ENCODE measurements around the gene MAB21L3.

Gene MAB21L3

DNA sequence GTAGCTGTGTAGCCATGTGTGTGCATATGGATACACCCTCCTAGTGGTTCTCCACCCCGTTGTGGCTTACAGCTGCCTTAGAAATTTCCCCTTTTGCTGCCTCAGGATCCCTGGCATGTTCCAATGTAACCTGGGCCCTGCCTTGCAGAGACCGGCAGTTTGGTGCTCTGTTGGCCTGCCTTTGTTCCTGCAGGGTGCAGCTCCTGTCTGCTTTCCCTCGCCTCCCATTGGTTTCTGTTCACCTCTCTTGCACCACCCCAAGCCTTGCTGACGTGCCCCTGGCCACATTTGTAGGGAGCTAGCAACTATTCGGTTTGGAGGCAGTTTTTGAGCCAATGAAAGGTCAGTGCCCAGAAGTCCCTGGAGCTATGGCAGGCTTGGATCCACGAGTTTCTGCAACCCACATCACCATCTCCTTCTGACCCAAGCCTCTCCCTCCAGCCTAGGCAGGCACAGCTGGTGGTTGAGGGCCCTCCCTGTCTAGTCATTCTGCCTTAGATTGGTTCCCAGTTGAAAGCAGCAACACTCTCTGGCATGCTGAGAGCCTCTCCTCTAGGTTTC, 54.9 kb downstream of the MAB21L3 start:
- no peak for DNase-seq (ENCODE audit: low spot score)

GRCh38 chr1:116166655-116167054, 55.5 kb downstream of the MAB21L3 start:
- peak; percentile 34 for DNase-seq (ENCODE audit: low spot score)

DNA sequence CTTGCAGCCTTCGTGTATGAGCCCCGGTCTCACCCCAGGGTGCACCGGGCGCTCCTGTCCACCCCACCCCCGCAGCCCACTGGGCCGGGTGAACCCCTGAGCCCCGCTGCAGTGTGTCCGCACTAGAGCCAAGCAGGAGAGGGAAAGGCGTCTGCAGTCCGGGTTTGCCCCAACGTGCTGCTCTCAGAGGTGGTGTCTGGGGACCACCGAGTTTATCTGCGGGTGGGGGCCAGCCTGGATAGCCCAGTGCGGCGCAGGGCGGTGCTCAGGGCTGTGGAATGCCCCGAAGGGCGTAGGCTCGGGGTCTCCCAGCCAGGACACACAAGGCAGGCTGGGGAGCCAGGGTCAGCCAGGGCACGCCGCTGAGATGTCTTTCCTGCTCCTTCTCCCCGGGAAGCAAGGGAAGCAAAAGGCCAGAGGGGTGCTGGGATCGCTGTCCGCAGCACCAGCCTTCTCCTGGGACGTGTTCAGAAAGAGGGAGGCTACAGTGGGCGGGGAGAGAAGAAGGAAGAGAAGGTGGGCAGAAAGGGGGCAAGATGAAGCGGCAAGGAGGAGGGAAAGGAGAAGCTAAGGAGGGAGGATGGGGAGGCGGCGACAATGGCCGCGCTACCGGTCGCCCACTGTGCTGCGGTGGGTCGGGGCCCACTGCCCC, 56.6 kb downstream of the MAB21L3 start:
- no peak for DNase-seq (ENCODE audit: low spot score)

- DNase-seq (ENCODE audit: low spot score) = peak; percentile 37
These were observed 57.3 kb downstream of the MAB21L3 start for GRCh38 chr1:116168277-116169032.

DNA sequence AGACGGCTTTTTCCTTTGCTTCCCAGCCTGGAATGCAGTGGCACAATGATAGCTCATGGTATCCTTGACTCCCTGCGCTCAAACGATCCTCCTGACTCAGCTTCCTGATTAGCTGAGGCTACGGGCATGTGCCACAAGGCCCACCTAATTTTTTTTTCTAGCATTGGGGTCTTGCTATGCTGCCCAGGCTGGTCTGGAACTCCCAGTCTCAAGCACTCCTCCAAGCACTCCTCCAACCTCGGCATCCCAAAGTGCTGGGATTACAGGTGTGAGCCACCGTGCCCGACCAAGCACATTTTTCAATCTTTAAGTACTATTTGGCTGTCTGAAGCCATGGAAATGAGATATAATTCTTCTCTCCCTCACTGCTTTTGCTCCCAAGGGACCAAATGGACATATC, 58.7 kb downstream of the MAB21L3 start:
- DNase-seq (ENCODE audit: low spot score) = no peak

DNA sequence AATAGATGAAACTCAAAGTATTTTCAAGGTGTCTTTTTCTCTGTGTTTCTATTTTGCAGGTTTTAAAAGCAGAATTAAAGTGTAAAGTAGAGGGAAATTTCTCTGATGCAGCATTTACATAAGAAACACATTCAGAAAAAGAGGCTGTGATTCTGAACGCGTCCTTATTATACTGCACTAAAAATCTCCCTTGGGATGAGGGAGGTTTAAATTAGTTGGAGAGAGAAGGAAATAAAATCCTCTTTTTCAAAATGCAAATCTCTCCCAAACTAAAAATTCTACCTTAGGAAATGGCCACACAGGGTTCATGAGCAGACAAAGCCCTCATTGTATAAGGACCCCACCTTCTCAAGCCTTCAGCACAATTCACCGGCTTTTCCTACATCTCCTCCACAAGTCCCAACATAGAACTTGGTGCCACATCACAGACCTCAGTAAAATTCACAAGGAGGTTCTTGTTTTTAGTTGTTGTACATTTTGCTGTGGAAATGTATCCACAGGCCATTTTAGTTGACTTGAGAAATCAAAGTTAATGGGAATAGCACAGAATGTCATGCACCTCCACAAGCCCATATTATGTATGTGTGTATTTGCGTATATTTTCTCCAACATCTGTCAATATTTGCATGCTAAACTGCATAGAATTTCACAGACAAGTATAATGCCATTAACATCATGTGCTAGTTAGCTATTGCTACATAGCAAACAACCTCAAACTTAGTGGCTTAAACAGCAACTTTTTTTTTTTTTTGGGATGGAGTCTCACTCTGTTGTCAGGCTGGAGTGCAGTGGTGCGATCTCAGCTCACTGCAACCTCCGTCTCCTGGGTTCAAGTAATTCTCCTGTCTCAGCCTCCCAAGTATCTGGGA, 59.8 kb downstream of the MAB21L3 start:
- DNase-seq (ENCODE audit: low spot score) = no peak

DNA sequence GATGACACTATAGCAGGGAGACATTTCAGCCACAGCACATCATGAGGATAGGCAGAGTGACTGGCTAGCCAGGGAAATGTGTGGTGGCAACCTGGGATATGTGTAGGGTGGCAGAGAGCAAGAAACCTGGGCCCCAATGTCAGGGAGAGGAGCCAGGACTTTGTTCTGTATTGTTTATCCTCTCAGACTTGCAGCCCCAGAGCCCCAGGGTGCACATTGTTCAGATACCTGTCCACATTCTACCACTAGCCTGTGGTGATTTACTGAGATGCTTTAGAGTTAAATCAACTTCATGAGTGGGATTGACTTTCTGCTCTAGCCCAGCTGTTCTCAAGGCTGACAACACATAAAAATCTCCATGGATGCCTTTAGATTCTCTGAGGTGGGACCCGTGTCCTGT, 61.5 kb downstream of the MAB21L3 start:
- no peak for DNase-seq (ENCODE audit: low spot score)

DNA sequence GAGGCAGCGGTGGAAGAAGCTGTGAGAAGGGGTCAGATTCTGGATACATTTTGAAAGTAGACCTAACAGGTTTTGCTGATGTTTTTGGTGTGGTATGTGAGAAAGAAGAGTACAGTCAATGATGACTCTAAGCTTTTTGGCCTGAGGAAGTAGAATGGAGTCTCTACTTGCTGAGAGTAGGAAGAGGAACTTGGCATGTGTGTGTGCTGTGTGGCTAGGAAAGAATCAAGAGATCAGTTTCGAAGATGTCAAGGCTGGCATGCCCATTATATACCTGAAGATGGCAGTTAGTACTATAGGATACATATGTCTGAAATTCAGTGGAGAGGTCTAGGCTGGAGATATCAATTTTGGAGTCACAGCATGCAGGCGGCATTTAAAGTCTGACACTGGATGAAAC, 64.4 kb downstream of the MAB21L3 start:
- no peak for DNase-seq (ENCODE audit: low spot score)

DNA sequence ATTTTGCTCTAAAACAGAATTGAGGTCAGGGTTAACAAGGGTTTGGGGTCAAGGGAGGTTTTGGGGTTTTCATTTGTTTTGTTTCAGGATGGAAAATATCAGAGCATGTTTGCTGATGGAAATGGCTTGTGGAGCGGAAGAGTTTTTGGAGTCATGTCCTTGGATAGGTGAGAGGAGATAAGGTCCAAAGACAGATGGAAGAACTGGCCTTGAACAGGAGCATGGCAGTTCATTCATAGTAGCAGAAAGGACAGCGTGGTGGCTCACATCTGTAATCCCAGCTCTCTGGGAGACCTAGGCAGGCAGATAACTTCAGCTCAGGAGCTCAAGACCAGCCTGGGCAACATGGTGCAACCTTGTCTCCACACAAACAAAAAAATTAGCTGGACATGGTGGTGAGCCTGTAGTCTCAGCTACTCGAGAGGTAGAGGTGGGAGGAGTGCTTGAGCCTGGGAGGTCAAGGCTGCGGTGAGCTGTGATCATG, 65.1 kb downstream of the MAB21L3 start:
- no peak for DNase-seq (ENCODE audit: low spot score)

DNA sequence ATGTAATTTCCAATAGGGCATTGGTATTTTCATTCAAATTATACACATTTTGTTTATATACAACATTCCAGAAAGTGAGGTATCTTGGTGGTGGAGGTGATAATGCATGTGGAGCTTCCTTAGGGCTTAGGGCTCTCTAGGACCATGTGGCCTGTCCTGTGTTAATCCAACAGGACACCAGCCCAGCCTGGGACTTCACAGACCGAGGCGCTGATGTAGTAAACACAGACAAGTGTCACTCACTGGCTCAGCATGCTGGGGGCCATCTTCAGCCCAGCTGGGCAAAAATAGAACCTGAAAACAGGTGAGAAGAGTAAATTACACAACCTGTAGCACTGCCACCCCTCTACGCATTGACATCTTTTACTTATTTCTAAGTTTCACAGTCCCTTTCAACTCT, 66.7 kb downstream of the MAB21L3 start:
- no peak for DNase-seq (ENCODE audit: low spot score)

DNA sequence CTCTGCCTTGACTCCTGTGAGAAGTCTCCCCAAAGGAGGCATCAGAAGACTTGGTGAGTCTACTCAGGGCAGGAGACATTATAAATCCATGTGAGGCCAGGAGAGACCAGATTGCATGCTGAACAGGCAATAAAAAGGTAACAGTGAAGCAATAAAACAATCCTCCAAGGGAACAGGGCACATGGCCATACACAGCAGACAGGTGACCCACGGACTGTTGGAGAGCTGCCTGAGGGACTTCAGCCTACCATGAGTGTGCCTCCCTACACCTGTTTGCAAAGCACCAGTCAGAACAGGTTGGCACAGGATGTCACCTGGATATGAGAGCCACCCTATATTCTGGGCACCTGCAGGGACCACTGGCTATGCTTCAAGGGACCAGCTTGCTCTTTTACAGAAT, 67.6 kb downstream of the MAB21L3 start:
- peak; percentile 38 for DNase-seq (ENCODE audit: low spot score)

GRCh38 chr1:116179419-116179818, 68.2 kb downstream of the MAB21L3 start:
- DNase-seq (ENCODE audit: low spot score) = no peak

GRCh38 chr1:116179964-116180363, 68.8 kb downstream of the MAB21L3 start:
- peak; percentile 19 for DNase-seq (ENCODE audit: low spot score)

- DNase-seq (ENCODE audit: low spot score) = no peak
These were observed 71.0 kb downstream of the MAB21L3 start for GRCh38 chr1:116182019-116182714.
